ENCODE results near the gene SLC39A11. TPM values are rescaled to one million over a fixed set of nuclear protein-coding genes. Genes with fewer than 3 reads are reported as not detected.

SLC39A11 gene
- total RNA-seq, 1 experiment from 2014 or later = 56.1 TPM

GRCh38 chr17:73112246-73112645 is 19.8 kb upstream of the SLC39A11 start:
- ChIA-PET POLR2A (no interaction called here), CTCF (interaction anchor here (0.7 kb wide), 1 partner anchor 101 kb away, joined by 6 read pairs; no protein-coding TSS in a partner anchor)
- H3K27me3 ChIP-seq (ENCODE audit: control insufficient read depth, insufficient read depth, low read length) = no peaks in the 10 kb centered on the region
- in situ Hi-C loops (cut with HindIII; ENCODE audit: low pct_unique_long_range_greater_than_20kb, low sequenced_read_pairs) (no loop called here), intact Hi-C loops (cut with micrococcal nuclease; ENCODE audit: unreplicated experiment) (no loop called here)
- peaks cover 5% of the 10 kb centered on the region; the same call in 1 of the 2 replicates for H3K4me1 ChIP-seq (ENCODE audit: control insufficient read depth, insufficient read depth, low read length)
- TF ChIP-seq REST (IDR thresholded peaks at IDR 0.05; ENCODE audit: insufficient read depth in 1 of 2, low read depth in 2 of 2, low read length in 1 of 2) (no peak), POLR2AphosphoS5 (IDR thresholded peaks at IDR 0.05; ENCODE audit: low read depth, low read length) (no peak), CTCF (IDR thresholded peaks at IDR 0.05) (no peak), TCF7L2 (IDR thresholded peaks at IDR 0.05; ENCODE audit: low read depth, low read length) (no peak), SIN3A (IDR thresholded peaks at IDR 0.05; ENCODE audit: borderline replicate concordance, insufficient read depth, low read depth, low read length) (no peak)
- no TSS peak for BruUV-seq (replicated peaks)
- no peaks in the 10 kb centered on the region for H3K9me3 ChIP-seq (ENCODE audit: control insufficient read depth, insufficient read depth, low read depth, low read length)
- H3K36me3 ChIP-seq (ENCODE audit: control insufficient read depth, insufficient read depth, low read length) = no peaks in the 10 kb centered on the region
- ATAC-seq = no peak
- H3K4me3 ChIP-seq (ENCODE audit: low read depth in 2 of 2, low read length in 2 of 2) = no peak overlapping the region
- DNase-seq (ENCODE audit: low read depth, low spot score) = no peak
- H3K27ac ChIP-seq (ENCODE audit: low read length) = no peak overlapping the region

- CTCF ChIA-PET = no interaction called here
- ATAC-seq (no peak), DNase-seq (ENCODE audit: low read depth, low spot score) (no peak)
- Histone ChIP-seq H3K4me1 (ENCODE audit: control insufficient read depth, insufficient read depth, low read length) (peaks cover 5% of the 10 kb centered on the region; the same call in 1 of the 2 replicates), H3K27me3 (ENCODE audit: control insufficient read depth, insufficient read depth, low read length) (no peaks in the 10 kb centered on the region), H3K27ac (ENCODE audit: low read length) (no peak overlapping the region), H3K36me3 (ENCODE audit: control insufficient read depth, insufficient read depth, low read length) (no peaks in the 10 kb centered on the region), H3K9me3 (ENCODE audit: control insufficient read depth, insufficient read depth, low read depth, low read length) (no peaks in the 10 kb centered on the region), H3K4me3 (ENCODE audit: low read depth in 2 of 2, low read length in 2 of 2) (no peak overlapping the region)
- TF ChIP-seq CTCF (IDR thresholded peaks at IDR 0.05) (no peak), POLR2AphosphoS5 (IDR thresholded peaks at IDR 0.05; ENCODE audit: low read depth, low read length) (no peak), SIN3A (IDR thresholded peaks at IDR 0.05; ENCODE audit: borderline replicate concordance, insufficient read depth, low read depth, low read length) (no peak), REST (IDR thresholded peaks at IDR 0.05; ENCODE audit: insufficient read depth in 1 of 2, low read depth in 2 of 2, low read length in 1 of 2) (no peak), TCF7L2 (IDR thresholded peaks at IDR 0.05; ENCODE audit: low read depth, low read length) (no peak)
- in situ Hi-C loops (cut with HindIII; ENCODE audit: low pct_unique_long_range_greater_than_20kb, low sequenced_read_pairs) = no loop called here
- POLR2A ChIA-PET = no interaction called here
- no TSS peak for BruUV-seq (replicated peaks)
- intact Hi-C loops (cut with micrococcal nuclease; ENCODE audit: unreplicated experiment) = no loop called here
These were observed 18.9 kb upstream of the SLC39A11 start for GRCh38 chr17:73111386-73111785.

Data from Panc1 (cell line).